Tibial nerve (tissue), 4 donors: ENCODE measurements around the gene DOC2A. TPM values are rescaled to one million over a fixed set of nuclear protein-coding genes. Genes with fewer than 3 reads are reported as not detected.

Source experiments
- DNase-seq, 2 donors: peaks; one replicate each; pipeline ENCODE4 v3.0.0-alpha.2; 2019; ENCODE audit warnings: low spot score in 2 of 2
- H3K27ac ChIP-seq, 4 donors: fragments of 200-600 bp; sonication (generic) in 3 of 4; one replicate each; pipeline ENCODE4 v1.5.1; 2017 to 2019; ENCODE audit warnings: mild to moderate bottlenecking in 1 of 4
- H3K27me3 ChIP-seq, 2 donors: fragments of 200-600 bp; sonication (generic) in 1 of 2; one replicate each; pipeline versions ENCODE4 v1.5.1 to v1.6.0; 2017 to 2019
- H3K36me3 ChIP-seq, 3 donors: fragments of 200-600 bp; sonication (generic); one replicate each; pipeline ENCODE4 v1.5.1; 2018 to 2019
- H3K4me1 ChIP-seq, 4 donors: fragments of 200-600 bp; sonication (generic) in 3 of 4; one replicate each; pipeline ENCODE4 v1.5.1; 2017 to 2019
- H3K4me3 ChIP-seq, 4 donors: fragments of 200-600 bp; sonication (generic) in 3 of 4; one replicate each; pipeline ENCODE4 v1.5.1; 2017 to 2019; ENCODE audit warnings: mild to moderate bottlenecking in 1 of 4, moderate library complexity in 1 of 4
- H3K9me3 ChIP-seq, 4 donors: fragments of 200-600 bp; sonication (generic) in 3 of 4; one replicate each; pipeline ENCODE4 v1.5.1; 2017 to 2019
- CTCF ChIP-seq, 5 experiments: fragments of 200-600 bp in 3 of 5; fragments of 450-650 bp in 2 of 5; sonication (generic) in 3 of 5; IDR thresholded peaks; one replicate each; pipeline ENCODE4 v1.5.1; 2016 to 2019; ENCODE audit warnings: antibody characterized with exemption in 5 of 5, mild to moderate bottlenecking in 3 of 5, moderate library complexity in 2 of 5
- EP300 ChIP-seq, 2 donors: sonication (generic); formaldehyde crosslinking; IDR thresholded peaks; one replicate each; pipeline ENCODE4 v1.6.1; 2017; ENCODE audit warnings: antibody characterized with exemption in 2 of 2, mild to moderate bottlenecking in 1 of 2
- POLR2A ChIP-seq, 2 donors: fragments of 450-650 bp; IDR thresholded peaks; one replicate each; pipeline ENCODE4 v1.6.1; 2017; ENCODE audit warnings: antibody characterized with exemption in 2 of 2, mild to moderate bottlenecking in 2 of 2, moderate library complexity in 2 of 2
- WGBS, 2 donors: methylation state at CpG; one replicate each; pipeline ENCODE4 v1.1.5; 2018; 5-methylcytosine and 5-hydroxymethylcytosine counted together
- total RNA-seq, 4 donors: library from RNA; depleted of rRNA; stranded (reverse); fragments of >200 nt; gene quantifications; one replicate each; pipeline ENCODE4 v1.1.0, GENCODE V29; 2016

DOC2A gene
- total RNA-seq, 4 donors from 2014 or later, result 0.44 to 4.2 (median 1.7) TPM

GRCh38 chr16:30028438-30029076 lies 17.7 kb upstream of the DOC2A start:
- H3K4me1 ChIP-seq, result peaks cover 0 to 8% (median 4%) of the 10 kb centered on the region in 4 donors
- no peaks in the 10 kb centered on the region for H3K9me3 ChIP-seq
- no peak for DNase-seq
- H3K27ac ChIP-seq, result no peak overlapping the region
- H3K27me3 ChIP-seq, result peaks cover 0 to 84% of the 10 kb centered on the region in 2 donors
- no peaks in the 10 kb centered on the region for H3K36me3 ChIP-seq
- TF ChIP-seq POLR2A (IDR thresholded peaks at IDR 0.05), result no peak
- no peak for TF ChIP-seq CTCF (IDR thresholded peaks at IDR 0.05)
- TF ChIP-seq EP300 (IDR thresholded peaks at IDR 0.05), result no peak
- no peak overlapping the region for H3K4me3 ChIP-seq
- WGBS, 2 donors, result 16 to 25% methylated on average over 9 to 12 of the region's 18 CpGs

GRCh38 chr16:30027588-30028437 lies 17.0 kb upstream of the DOC2A start:
- H3K4me3 ChIP-seq, result no peak overlapping the region
- peaks cover 0 to 8% (median 4%) of the 10 kb centered on the region in 4 donors for H3K4me1 ChIP-seq
- WGBS, 2 donors, result 36 to 41% methylated on average over 12 to 13 of the region's 13 CpGs
- H3K9me3 ChIP-seq, result no peaks in the 10 kb centered on the region
- H3K27me3 ChIP-seq, result peaks cover 0 to 77% of the 10 kb centered on the region in 2 donors
- no peaks in the 10 kb centered on the region for H3K36me3 ChIP-seq
- TF ChIP-seq EP300 (IDR thresholded peaks at IDR 0.05) (no peak), CTCF (IDR thresholded peaks at IDR 0.05) (no peak)
- DNase-seq, result no peak
- no peak overlapping the region for H3K27ac ChIP-seq

GRCh38 chr16:30026449-30026848 lies 15.6 kb upstream of the DOC2A start:
- 86 to 91% methylated on average over 14 to 18 of the region's 18 CpGs for WGBS, 2 donors
- Histone ChIP-seq H3K36me3 (no peaks in the 10 kb centered on the region), H3K9me3 (no peaks in the 10 kb centered on the region), H3K27me3 (peaks cover 0 to 63% of the 10 kb centered on the region in 2 donors), H3K4me3 (no peak overlapping the region), H3K27ac (no peak overlapping the region), H3K4me1 (peaks cover 0 to 12% (median 8%) of the 10 kb centered on the region in 4 donors)
- DNase-seq, result no peak
- TF ChIP-seq CTCF (IDR thresholded peaks at IDR 0.05), result no peak
- TF ChIP-seq EP300 (IDR thresholded peaks at IDR 0.05), result no peak
- TF ChIP-seq POLR2A (IDR thresholded peaks at IDR 0.05), result no peak

DNA sequence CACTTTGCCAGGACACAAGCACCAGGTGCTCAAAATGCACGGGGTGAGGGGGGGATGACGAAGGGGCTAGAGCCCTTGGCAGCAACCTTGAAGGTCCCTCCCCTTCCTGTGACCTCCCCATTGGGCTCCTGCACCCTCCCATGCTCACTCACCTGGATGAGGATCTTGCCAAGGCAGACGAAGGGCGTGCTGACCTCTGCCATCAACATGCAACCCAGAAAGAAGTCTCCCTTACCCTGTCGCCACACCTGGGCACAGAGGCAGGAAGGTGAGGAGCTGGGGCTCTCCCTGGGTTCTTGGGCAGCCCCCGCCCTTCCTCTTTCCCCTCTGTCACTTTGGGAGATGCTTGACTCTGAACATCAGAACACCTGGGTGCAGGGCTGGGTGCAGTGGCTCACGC lies 14.7 kb upstream of the DOC2A start:
- DNase-seq, result no peak
- Histone ChIP-seq H3K27ac (no peak overlapping the region), H3K9me3 (no peaks in the 10 kb centered on the region), H3K4me1 (peaks cover 0 to 9% (median 8%) of the 10 kb centered on the region in 4 donors), H3K4me3 (no peak overlapping the region), H3K27me3 (peaks cover 0 to 55% of the 10 kb centered on the region in 2 donors), H3K36me3 (no peaks in the 10 kb centered on the region)
- WGBS, 2 donors, result 71 to 83% methylated on average over 6 to 7 of the region's 7 CpGs
- no peak for TF ChIP-seq POLR2A (IDR thresholded peaks at IDR 0.05)
- TF ChIP-seq CTCF (IDR thresholded peaks at IDR 0.05), result no peak
- no peak for TF ChIP-seq EP300 (IDR thresholded peaks at IDR 0.05)

DNA sequence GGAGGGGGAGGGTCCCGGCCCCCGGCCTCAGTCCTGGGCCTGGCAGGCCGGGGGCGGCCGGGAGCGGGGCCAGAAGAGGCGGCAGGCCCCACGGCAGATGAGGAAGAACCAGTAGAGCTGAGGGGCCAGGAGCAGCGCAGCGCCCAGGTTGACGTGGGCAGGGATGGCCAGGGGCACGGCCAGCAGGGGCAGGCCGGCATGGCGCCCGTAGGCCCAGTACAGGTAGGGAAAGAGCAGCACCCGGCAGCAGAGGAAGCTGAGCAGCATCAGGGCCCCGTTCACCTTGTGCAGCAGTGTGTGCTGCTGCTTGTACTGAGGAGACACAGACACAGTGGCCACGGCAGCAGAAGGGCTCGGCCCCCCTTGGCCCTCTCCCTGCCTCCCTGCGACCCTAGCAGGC lies 14.3 kb upstream of the DOC2A start:
- no peak for TF ChIP-seq EP300 (IDR thresholded peaks at IDR 0.05)
- no peak for TF ChIP-seq CTCF (IDR thresholded peaks at IDR 0.05)
- no peak for TF ChIP-seq POLR2A (IDR thresholded peaks at IDR 0.05)
- no peak overlapping the region for H3K27ac ChIP-seq
- peaks cover 0 to 50% of the 10 kb centered on the region in 2 donors for H3K27me3 ChIP-seq
- H3K36me3 ChIP-seq, result no peaks in the 10 kb centered on the region
- DNase-seq, result no peak
- no peaks in the 10 kb centered on the region for H3K9me3 ChIP-seq
- WGBS, 2 donors, result 63 to 65% methylated on average over 20 of the region's 20 CpGs
- H3K4me3 ChIP-seq, result no peak overlapping the region
- H3K4me1 ChIP-seq, result peaks cover 0 to 9% (median 8%) of the 10 kb centered on the region in 4 donors
